Right forelimb (tissue), 1 donor: ENCODE measurements around the gene TTLL11.
"Not testable (repeated sequence)": the region's sequence is repeated elsewhere in the genome, so short reads cannot be mapped to it uniquely, and the experiment has no call there.

ENCODE experiments used
- DNase-seq: peaks from one replicate; pipeline ENCODE4 v3.0.0-alpha.2; 2018

TTLL11 gene

GRCh38 chr9:122040561-122041242 lies 52.4 kb downstream of the TTLL11 start:
- DNase-seq, result no peak

GRCh38 chr9:122039234-122039633 lies 53.9 kb downstream of the TTLL11 start:
- no peak for DNase-seq

GRCh38 chr9:122036988-122037387 lies 56.1 kb downstream of the TTLL11 start:
- DNase-seq, result no peak

- DNase-seq, result no peak
Measured at GRCh38 chr9:122036408-122036807, 56.7 kb downstream of the TTLL11 start.

DNA sequence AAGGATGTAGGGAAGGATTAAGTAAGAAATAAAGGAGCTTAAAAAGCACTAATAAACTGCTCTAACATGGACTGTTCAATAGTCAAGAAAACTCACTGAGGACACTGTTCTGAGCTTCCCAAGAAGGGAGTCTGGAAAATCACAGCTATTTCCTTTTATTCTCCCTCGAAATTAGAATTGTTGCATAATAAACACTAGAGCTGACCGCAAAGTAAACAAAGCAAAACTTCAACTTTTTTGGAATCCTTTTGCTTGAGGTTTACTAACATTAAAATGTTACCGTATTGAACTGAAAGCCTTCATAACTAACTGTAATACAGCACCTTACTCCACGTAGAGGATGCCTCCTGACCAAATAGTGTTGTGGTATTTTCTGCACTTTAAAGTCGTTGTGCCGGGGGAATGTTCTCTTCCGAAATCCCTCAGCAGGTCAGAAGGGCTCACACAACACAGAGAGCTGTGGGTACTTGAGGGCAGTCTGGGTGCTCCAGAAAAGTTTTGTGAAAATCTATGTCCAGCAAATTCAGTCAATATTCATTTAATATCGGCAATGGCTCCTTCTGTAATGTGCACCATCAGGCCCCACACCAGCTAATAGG lies 59.2 kb downstream of the TTLL11 start:
- DNase-seq, result no peak

DNA sequence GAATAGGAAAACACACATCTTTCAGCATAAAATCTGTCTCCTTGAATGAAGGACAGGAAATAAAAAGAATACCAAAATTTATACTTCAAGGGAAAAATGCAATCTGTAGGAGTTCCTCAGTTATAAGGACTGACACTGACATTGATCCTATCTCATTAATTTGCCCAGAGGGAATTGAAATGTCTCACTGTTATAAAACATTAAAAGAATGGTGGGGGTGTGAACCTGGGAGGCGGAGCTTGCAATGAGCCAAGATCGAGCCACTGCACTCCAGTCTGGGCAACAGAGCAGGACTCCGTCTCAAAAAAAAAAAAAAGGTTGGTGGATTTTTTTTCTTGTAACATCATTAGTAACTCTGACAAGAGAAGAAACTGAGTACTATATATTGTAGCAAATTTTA lies 60.8 kb downstream of the TTLL11 start:
- DNase-seq, result no peak

GRCh38 chr9:122031776-122032175 lies 61.3 kb downstream of the TTLL11 start:
- DNase-seq, result no peak

DNA sequence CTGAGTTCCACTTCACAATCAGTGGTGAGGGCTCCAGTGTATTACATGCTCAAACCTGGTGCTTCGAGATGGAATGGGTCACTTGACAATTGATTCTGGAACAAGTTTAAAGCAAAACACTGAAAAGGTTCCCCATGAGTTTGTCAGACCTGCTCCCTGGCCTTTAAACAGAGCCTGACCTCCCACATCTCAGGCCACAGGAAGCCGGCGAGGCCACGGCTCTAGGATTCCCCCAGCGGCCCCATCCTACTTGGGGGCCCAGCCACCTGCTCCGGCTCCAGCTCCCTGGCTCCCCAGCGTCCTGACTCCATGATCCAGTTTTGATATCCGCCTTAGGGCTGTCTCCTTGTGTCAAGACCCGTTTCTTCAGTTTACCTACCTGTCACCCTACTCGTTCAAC lies 62.0 kb downstream of the TTLL11 start:
- no peak for DNase-seq

DNA sequence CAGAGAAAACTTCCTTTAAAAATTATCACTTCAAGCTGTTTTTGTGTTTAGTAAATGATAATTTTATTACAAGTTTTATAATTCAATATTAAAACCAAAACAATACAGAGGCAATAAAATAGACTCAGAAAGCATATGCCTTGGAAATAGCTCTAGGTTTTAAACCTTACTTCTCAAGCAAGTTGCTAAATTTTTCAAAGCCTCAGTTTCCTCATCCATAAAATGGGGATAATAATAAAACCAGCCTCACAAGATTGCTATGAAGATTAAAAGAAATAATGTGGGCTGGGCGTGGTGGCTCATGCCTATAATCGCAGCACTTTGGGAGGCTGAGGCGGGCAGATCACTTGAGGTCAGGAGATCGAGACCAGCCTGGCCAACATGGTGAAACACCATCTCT lies 62.8 kb downstream of the TTLL11 start:
- DNase-seq, result no peak

GRCh38 chr9:122029898-122030297 lies 63.2 kb downstream of the TTLL11 start:
- no peak for DNase-seq

- DNase-seq, result no peak
Measured at GRCh38 chr9:122028089-122028488, 65.0 kb downstream of the TTLL11 start.

GRCh38 chr9:122020398-122020797 lies 72.7 kb downstream of the TTLL11 start:
- no peak for DNase-seq

DNA sequence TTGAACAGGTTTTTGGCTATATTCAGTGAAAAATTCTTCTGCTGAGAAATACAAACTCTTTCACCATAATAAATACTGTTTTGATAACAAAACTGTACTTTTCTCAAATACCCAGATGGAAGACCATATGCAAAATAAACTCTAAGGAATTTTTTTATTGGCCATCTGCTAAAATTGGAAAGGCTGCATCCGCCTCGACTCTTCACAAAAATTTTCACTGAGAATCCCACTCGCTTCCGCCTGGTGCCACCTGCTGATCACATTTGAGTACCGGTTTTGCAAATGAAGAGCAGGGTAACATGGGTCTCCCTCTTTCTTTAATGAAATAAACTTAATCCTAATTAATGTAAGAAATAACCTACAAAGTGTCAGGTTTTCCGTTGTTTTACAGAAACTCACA lies 76.4 kb downstream of the TTLL11 start:
- DNase-seq, result peak; percentile 58

DNA sequence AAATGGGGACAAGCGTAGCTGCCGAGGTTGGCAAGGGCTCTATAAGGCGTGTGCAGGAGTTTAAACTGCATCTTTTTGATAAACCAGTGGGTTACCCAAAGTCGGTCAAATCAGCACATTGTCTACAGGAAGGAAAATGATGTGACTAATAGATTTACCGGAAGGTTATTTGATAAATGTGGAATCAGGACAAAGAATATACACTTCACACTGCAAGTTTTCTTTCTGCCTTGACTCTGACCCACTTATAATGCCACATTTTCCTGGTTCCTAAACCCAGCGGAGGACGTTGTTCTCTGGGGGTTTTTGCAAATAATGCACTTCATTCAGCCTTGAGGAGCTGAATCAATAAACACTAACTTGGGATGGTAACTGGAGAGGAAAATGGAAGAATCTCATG lies 76.8 kb downstream of the TTLL11 start:
- no peak for DNase-seq

GRCh38 chr9:122015170-122015821 lies 77.8 kb downstream of the TTLL11 start:
- no peak for DNase-seq

- no peak for DNase-seq
Measured at GRCh38 chr9:122011818-122012498, 81.2 kb downstream of the TTLL11 start.

GRCh38 chr9:122008559-122008958 lies 84.5 kb downstream of the TTLL11 start:
- DNase-seq, result no peak

GRCh38 chr9:122007837-122008236 lies 85.3 kb downstream of the TTLL11 start:
- no peak for DNase-seq

DNA sequence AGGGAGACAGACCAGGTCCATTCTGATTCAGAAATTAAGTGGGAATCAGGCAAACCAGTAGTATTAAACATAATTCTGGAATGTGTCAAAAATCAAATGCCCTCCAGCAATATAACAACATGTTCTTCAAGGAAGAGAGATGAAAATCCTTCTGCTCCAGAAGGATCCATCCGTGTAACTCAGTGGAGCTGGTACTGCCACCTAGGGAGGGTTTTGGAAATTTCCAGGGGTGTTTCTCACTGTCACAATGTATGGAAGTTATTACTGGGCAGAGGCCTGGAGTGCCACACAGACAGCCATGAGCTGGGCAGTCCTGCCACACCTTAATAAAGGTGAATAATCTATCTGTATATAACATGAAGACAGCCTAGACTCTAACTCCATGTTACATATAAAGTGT lies 87.5 kb downstream of the TTLL11 start:
- DNase-seq, result peak; percentile 36

DNA sequence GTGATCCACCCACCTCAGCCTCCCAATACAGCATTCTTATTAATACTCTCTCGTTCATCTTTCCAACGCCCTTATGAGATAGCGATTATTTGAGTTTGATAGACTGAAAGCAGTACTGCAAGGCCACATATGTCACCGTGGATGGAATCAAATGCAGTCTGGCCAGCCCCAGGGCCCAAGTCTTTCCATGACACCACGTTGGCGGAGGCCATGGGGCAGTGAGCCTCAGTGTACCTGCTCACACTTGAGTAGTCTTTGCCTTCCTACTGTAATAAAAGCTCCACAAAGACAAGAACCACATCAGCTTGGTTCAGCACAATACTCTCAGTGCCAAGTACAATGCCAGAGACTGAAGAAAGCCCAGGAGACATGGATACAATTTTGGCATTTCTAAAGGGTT lies 88.5 kb downstream of the TTLL11 start:
- no peak for DNase-seq

DNA sequence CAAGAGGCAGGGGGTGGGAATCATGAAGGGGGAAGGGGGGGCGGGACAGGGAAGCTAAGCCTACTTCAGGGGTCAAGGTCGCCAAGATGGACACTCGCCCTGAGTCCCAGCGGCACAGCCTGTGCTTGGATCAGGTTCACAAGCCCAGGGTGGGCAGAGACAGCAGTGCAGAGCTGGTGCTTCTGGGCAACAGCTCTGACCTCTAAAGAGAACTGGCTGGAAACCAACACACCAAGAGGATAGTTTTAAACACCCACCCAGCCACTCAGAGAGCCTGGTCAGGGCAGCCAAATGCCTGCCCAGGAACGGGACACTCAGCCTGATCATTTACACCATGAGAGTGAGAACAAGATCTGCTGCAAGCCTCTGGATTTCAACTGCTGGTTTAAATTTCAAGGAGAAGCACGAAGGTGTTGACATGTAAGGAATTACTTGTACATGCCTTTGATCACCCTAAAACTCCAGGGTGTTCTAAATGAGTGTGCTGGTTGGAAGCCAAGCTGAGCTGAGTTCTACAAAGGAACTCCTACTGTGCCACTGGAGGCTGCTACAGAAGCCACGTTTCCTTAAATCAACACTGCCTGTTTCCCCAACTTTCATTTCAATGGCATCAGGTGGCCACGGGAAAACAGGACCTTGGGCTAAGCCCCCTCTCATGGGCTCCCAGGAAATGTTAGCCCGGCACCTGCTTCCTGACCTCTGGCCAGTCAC lies 91.5 kb downstream of the TTLL11 start:
- DNase-seq, result peak; percentile 41

- DNase-seq, result not testable (repeated sequence)
Measured at GRCh38 chr9:122000526-122000925, 92.6 kb downstream of the TTLL11 start.

DNA sequence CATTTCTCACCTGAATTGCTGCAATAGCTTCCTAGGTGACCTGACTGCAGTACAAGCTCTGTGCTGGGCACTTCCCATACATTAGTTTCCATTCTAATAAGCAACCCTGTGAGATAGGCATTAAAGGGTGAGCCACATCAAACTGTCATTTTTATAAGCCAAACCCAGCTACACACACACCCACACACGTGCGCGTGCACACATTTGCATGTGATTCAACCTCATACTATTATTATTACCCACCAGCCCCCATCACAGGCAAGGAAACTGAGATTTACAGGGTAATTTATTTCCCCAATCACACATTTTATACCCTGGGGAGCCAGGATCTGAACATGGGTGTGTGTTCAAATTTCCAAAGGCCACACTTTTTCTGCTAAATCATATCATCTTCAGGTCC lies 93.6 kb downstream of the TTLL11 start:
- DNase-seq, result no peak
